Fibroblast of villous mesenchyme (primary cell): ENCODE measurements around the gene TUBA4B. TPM values are rescaled to one million over a fixed set of nuclear protein-coding genes. Genes with fewer than 3 reads are reported as not detected.
"Not testable (repeated sequence)": the region's sequence is repeated elsewhere in the genome, so short reads cannot be mapped to it uniquely, and the experiment has no call there.

Experiments
- DNase-seq: peaks from one replicate; pipeline ENCODE4 v3.0.0-alpha.2; 2010; ENCODE audit warnings: low read depth
- H3K4me3 ChIP-seq: 2 replicates; pipeline ENCODE4 v1.5.1; 2011; ENCODE audit warnings: low read depth, mild to moderate bottlenecking, low read length
- CTCF ChIP-seq: IDR thresholded peaks from 2 replicates; pipeline ENCODE4 v1.5.1; 2012; ENCODE audit warnings: low read depth, mild to moderate bottlenecking, low read length; ENCODE audit not compliant: insufficient read depth
- total RNA-seq: library from RNA; depleted of rRNA; stranded (reverse); fragments of >200 nt; gene quantifications from 2 replicates; pipeline ENCODE4 v1.2.3, GENCODE V29; 2012

The TUBA4B gene
- total RNA-seq, 1 donor, result not detected

DNA sequence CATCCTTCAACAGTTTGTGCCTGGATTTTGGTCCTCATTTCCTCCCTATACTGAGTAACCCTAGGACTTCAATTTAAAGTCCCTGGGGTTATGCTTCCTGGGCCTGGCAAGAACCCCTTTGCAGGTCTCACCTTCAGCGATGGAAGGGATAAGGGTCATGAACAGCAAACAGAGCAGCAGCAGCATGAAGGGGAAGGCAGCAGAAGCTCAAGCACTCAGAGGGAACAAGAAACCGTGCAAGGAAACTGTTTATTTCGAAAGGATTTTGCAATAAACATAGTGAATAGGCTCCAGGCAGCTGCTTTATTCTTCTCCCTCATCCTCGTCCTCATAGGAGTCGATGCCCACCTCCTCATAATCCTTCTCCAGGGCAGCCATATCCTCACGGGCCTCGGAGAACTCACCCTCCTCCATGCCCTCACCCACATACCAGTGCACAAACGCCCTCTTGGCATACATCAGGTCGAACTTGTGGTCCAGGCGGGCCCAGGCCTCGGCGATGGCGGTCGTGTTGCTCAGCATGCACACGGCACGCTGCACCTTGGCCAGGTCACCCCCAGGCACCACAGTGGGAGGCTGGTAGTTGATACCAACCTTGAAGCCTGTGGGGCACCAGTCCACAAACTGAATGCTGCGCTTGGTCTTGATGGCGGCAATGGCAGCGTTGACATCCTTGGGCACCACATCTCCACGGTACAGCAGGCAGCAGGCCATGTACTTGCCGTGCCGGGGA lies 2.8 kb upstream of the TUBA4B start:
- no peak for DNase-seq
- no peak for TF ChIP-seq CTCF
- no peak overlapping the region for H3K4me3 ChIP-seq

- H3K4me3 ChIP-seq, result no peak overlapping the region
- DNase-seq, result no peak
- TF ChIP-seq CTCF, result no peak
Observed at GRCh38 chr2:219251656-219252055, 1.4 kb upstream of the TUBA4B start.

DNA sequence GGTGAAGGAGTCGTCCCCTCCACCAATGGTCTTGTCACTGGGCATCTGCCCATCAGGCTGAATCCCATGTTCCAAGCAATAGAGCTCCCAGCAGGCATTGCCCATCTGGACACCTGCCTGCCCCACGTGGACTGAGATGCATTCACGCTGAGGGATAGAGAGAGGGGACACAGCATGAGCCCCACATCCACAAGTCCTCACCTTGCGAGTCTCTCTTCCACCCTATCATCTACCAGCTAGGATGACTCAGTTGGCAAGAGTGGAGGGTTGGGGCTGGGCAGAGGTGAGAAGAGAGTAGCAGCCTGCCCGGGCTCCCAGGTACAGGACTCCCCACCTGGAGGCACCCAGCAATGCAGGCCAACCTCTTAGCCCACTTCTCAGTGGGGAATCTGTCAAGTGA lies 959 bp upstream of the TUBA4B start:
- no peak for TF ChIP-seq CTCF
- no peak for DNase-seq
- H3K4me3 ChIP-seq, result no peak overlapping the region

GRCh38 chr2:219252570-219252899 lies 508 bp upstream of the TUBA4B start:
- DNase-seq, result no peak
- H3K4me3 ChIP-seq, result peak overlapping the region; percentile 57
- no peak for TF ChIP-seq CTCF

DNA sequence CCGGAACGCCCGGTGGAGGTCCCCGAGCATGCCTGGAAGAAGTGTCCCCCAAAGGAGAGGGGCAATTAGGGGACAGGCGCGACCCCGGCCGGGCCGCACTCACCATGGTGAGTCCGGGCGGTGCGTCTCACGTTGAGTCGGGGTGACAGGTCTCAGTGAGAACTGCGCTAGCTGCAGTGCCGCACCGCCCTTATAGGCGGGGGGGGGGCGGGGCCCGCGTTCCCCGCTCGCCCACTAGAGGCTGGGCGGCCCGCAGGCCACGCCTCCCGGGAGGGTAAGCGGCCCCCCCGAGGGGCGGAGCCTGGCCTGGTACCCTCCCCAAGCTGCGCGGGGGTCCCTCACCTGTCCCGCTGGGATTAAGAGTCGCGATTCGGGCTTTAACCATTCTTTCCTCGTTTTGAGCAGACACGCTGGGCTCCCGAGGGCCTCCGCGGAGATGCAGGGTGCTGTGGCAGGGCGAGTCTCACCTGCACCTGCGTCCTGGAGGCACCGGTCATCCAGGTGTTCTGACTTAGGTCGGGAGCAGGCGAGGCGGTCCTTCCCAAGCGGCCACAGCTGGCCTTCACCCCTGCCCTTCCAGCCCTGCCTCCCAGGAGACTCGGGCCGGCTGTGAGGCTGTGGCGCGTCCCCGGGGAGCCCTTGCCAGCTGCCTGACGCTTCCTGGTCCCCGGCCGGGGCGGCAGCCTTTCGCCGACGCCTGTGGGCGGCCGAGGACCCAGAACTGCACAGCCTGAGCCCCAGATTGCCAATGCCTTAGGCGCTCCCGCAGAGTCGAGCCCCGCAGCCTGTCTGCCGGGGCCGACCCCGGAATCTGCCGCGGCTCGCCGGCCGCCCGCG lies 928 bp downstream of the TUBA4B start, which contains the start of gene TUBA4A:
Gene TUBA4A (minus strand): TSS at position 166 of the 837 bp plus-strand sequence. CDS start 60 bp downstream, at position 106.
- peak within 1 kb of the TSS; percentile 57 for H3K4me3 ChIP-seq
- no peak for DNase-seq
- no peak for TF ChIP-seq CTCF

- H3K4me3 ChIP-seq, result peak overlapping the region; percentile 57
- DNase-seq, result no peak
- no peak for TF ChIP-seq CTCF
Observed at GRCh38 chr2:219254590-219255201, 1.7 kb downstream of the TUBA4B start.

GRCh38 chr2:219258942-219259341 lies 5.9 kb downstream of the TUBA4B start:
- not testable (repeated sequence) for DNase-seq, H3K4me3 ChIP-seq
